Left lung (tissue), 10 donors: ENCODE measurements around the gene ZNRF1. TPM values are rescaled to one million over a fixed set of nuclear protein-coding genes. Genes with fewer than 3 reads are reported as not detected.

Source experiments
- ATAC-seq: fragments of 200-7000 bp; cut with Tn5 transposase; one replicate; pipeline ENCODE4 v1.9.1; 2020; ENCODE audit warnings: moderate library complexity
- DNase-seq, 4 donors: peaks; one replicate each; pipeline ENCODE4 v3.0.0-alpha.2; 2013 to 2020
- H3K27ac ChIP-seq, 2 donors: fragments of 200-600 bp; sonication (generic) in 1 of 2; one replicate each; pipeline versions ENCODE4 v1.5.0 to v1.8.0; 2020 to 2021
- H3K27me3 ChIP-seq, 2 donors: fragments of 200-600 bp; sonication (generic) in 1 of 2; one replicate each; pipeline versions ENCODE4 v1.5.0 to v1.8.0; 2020 to 2021
- H3K36me3 ChIP-seq, 2 donors: fragments of 200-600 bp; sonication (generic) in 1 of 2; one replicate each; pipeline versions ENCODE4 v1.5.0 to v1.8.0; 2020 to 2021
- H3K4me1 ChIP-seq, 2 donors: fragments of 200-600 bp; one replicate each; pipeline ENCODE4 v1.8.0; 2021
- H3K4me3 ChIP-seq, 2 donors: fragments of 200-600 bp; sonication (generic) in 1 of 2; one replicate each; pipeline versions ENCODE4 v1.5.0 to v1.8.0; 2020 to 2021; ENCODE audit warnings: mild to moderate bottlenecking in 1 of 2
- H3K9me3 ChIP-seq, 2 donors: fragments of 200-600 bp; sonication (generic) in 1 of 2; one replicate each; pipeline versions ENCODE4 v1.5.0 to v1.8.0; 2020 to 2021
- CTCF ChIP-seq, 2 donors: fragments of 200-600 bp; sonication (generic) in 1 of 2; IDR thresholded peaks; one replicate each; pipeline versions ENCODE4 v1.5.0 to v1.8.0; 2021; ENCODE audit warnings: antibody characterized with exemption in 2 of 2
- intact Hi-C, 2 donors: fragments of 100-400 bp; cut with DNase I; formaldehyde crosslinking; loops; one replicate each; pipeline versions ENCODE4 v1.11.2 to v1.14.2; 2022
- polyA plus RNA-seq, 6 donors: library from polyadenylated mRNA; unstranded; fragments of 120-200 nt; gene quantifications; one replicate each; pipeline ENCODE4 v1.2.1, GENCODE V29; 2013; ENCODE audit not compliant: insufficient read length in 6 of 6
- total RNA-seq, 2 donors: library from RNA; stranded (reverse); fragmentation: NEBNext Ultra II Directional; extraction: Animal tissue kit (Norgen Biotek cat#: 25700); gene quantifications; one replicate each; pipeline ENCODE4 v1.2.1, GENCODE V29; 2021
- donor health status: DM: no; HTN: yes; CAD: no.
- donor health status: DM: no; HTN: no; CAD: no.

Gene ZNRF1
- total and polyA plus RNA-seq, 8 donors, result 24.3 to 60.8 (median 46.5) TPM

- DNase-seq (no peak), ATAC-seq (no peak)
- peaks cover 0 to 4% of the 10 kb centered on the region in 2 donors for H3K36me3 ChIP-seq
- H3K9me3 ChIP-seq, result no peaks in the 10 kb centered on the region
- no peak for TF ChIP-seq CTCF (IDR thresholded peaks at IDR 0.05)
- intact Hi-C loops, result no loop called here
- no peaks in the 10 kb centered on the region for H3K27me3 ChIP-seq
- no peak overlapping the region for H3K4me3 ChIP-seq
- H3K27ac ChIP-seq, result no peak overlapping the region
- H3K4me1 ChIP-seq, result peaks cover 8 to 42% of the 10 kb centered on the region in 2 donors
Observed at GRCh38 chr16:75095204-75095621, 96.4 kb downstream of the ZNRF1 start.

DNA sequence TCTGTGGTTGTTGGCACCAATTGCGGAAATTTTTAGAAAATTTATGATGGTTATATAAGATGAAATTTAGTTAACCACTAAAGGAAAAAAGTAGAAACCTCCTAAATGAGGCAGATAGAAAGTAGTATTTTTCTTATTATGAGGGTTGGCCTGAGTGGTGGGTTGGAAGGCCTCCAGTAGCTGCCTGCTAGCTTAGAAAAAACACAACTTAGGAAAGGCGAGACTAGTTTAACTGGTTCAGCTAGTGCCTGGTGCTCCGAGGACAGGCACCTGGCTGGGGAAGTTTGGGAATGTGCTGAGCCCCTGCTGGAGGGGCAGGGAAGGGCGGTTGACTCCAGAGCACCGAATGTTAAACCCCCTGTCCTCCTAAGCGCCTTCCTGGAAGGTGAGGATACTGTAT, 97.8 kb downstream of the ZNRF1 start:
- no peak overlapping the region for H3K4me3 ChIP-seq
- H3K27me3 ChIP-seq, result no peaks in the 10 kb centered on the region
- no peaks in the 10 kb centered on the region for H3K9me3 ChIP-seq
- ATAC-seq (peak; percentile 75), DNase-seq (peak in 3 of 4 donors; percentile 67 to 87 (median 71))
- peak overlapping the region; percentile 40 to 54 for H3K27ac ChIP-seq
- peaks cover 8 to 42% of the 10 kb centered on the region in 2 donors for H3K4me1 ChIP-seq
- TF ChIP-seq CTCF (IDR thresholded peaks at IDR 0.05), result peak; percentile 22 to 30
- intact Hi-C loops, result no loop called here
- H3K36me3 ChIP-seq, result peaks cover 0 to 4% of the 10 kb centered on the region in 2 donors

DNA sequence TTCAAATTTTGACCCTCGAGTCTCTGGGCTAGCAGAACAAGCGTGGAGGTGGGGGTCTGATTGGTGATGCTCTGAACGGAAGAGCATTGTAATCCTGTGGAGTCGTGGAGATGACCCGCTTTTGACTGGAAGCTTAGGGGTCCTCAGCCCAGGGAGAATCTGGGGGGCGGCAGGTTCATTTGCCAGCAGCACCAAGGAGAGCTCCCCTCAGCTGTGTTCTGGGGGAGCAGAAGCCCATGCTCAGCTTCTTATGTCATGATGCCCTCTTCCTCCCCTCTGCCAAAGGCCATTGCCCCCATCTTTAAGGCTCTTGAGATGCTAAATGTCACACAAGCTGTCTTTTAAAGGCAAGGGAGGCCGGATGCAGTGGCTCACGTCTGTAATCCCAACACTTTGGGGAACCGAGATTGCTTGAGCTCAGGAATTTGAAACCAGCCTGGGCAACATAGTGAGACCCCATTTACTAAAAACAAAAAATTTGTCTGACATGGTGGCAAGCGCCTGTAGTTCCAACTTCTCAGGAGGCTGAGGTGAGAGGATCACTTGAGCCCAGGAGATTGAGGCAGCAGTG, 98.5 kb downstream of the ZNRF1 start:
- Histone ChIP-seq H3K27me3 (no peaks in the 10 kb centered on the region), H3K36me3 (peaks cover 0 to 4% of the 10 kb centered on the region in 2 donors), H3K27ac (peak overlapping the region; percentile 54 to 73), H3K9me3 (no peaks in the 10 kb centered on the region), H3K4me3 (no peak overlapping the region), H3K4me1 (peaks cover 8 to 42% of the 10 kb centered on the region in 2 donors)
- intact Hi-C loops, result no loop called here
- DNase-seq (no peak), ATAC-seq (no peak)
- TF ChIP-seq CTCF (IDR thresholded peaks at IDR 0.05), result no peak

GRCh38 chr16:75097941-75098901, 99.4 kb downstream of the ZNRF1 start:
- no peak for TF ChIP-seq CTCF (IDR thresholded peaks at IDR 0.05)
- Histone ChIP-seq H3K27ac (peak overlapping the region in 1 of 2 donors; percentile 73), H3K4me3 (no peak overlapping the region), H3K9me3 (no peaks in the 10 kb centered on the region), H3K4me1 (peaks cover 8 to 42% of the 10 kb centered on the region in 2 donors), H3K27me3 (no peaks in the 10 kb centered on the region), H3K36me3 (peaks cover 0 to 4% of the 10 kb centered on the region in 2 donors)
- ATAC-seq, result peak; percentile 74
- intact Hi-C loops, result no loop called here
- DNase-seq, result peak in 1 of 4 donors; percentile 75

DNA sequence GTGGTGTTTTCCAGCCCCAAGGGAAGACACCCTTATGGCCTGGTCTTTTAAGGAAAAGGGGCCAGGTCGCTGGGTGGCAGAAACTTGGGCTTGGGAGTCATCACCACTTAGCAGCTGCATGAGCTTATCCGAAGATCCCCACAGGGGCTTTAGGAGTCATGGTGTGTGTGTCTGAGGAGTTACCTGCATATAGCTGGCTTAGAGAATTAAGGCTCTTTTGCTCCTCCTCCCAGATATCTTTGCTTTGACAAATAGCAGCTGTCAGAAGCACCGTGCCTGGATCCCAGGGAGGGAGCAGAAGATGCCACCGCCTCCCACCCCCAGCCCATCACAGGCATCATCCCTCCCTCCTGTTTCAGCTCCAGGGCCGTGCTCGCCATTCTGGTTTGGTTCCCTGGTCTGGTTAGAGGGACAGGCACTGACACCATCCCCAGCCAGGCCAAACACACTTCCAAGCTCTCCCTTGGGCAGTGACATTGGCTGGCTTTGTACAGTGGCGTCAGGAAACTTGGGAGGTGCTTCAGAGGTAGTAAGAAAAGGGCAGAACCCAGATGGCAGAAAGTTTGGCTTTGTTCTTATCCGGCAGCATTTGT, 100.3 kb downstream of the ZNRF1 start:
- Histone ChIP-seq H3K4me3 (no peak overlapping the region), H3K9me3 (no peaks in the 10 kb centered on the region), H3K36me3 (peaks cover 0 to 4% of the 10 kb centered on the region in 2 donors), H3K27ac (peak overlapping the region; percentile 33 to 73), H3K27me3 (no peaks in the 10 kb centered on the region), H3K4me1 (peaks cover 8 to 43% of the 10 kb centered on the region in 2 donors)
- DNase-seq, result no peak
- intact Hi-C loops, result no loop called here
- TF ChIP-seq CTCF (IDR thresholded peaks at IDR 0.05), result no peak
- ATAC-seq, result no peak
